ENCODE measurements around the gene SLC2A4RG.

The SLC2A4RG gene

GRCh38 chr20:63739130-63740069 lies at the start of gene SLC2A4RG:
SLC2A4RG (plus strand) TSS chr20:63739776; CDS start chr20:63739913, 137 bp downstream.
- peak; percentile 50 for DNase-seq (ENCODE audit: low read depth)

GRCh38 chr20:63690003-63690897 lies 49.3 kb upstream of the SLC2A4RG start:
- DNase-seq (ENCODE audit: low read depth), result no peak

GRCh38 chr20:63690898-63691710 lies 48.5 kb upstream of the SLC2A4RG start:
- DNase-seq (ENCODE audit: low read depth), result no peak

GRCh38 chr20:63691711-63692435 lies 47.7 kb upstream of the SLC2A4RG start:
- DNase-seq (ENCODE audit: low read depth), result no peak

GRCh38 chr20:63692436-63693082 lies 47.0 kb upstream of the SLC2A4RG start:
- DNase-seq (ENCODE audit: low read depth), result no peak

- no peak for DNase-seq (ENCODE audit: low read depth)
These were observed 46.4 kb upstream of the SLC2A4RG start for GRCh38 chr20:63693083-63693732.

GRCh38 chr20:63693733-63694583 lies 45.6 kb upstream of the SLC2A4RG start:
- DNase-seq (ENCODE audit: low read depth), result no peak

- no peak for DNase-seq (ENCODE audit: low read depth)
These were observed 44.8 kb upstream of the SLC2A4RG start for GRCh38 chr20:63694584-63695423.

- no peak for DNase-seq (ENCODE audit: low read depth)
These were observed 43.9 kb upstream of the SLC2A4RG start for GRCh38 chr20:63695424-63696305.

GRCh38 chr20:63696306-63696627 lies 43.3 kb upstream of the SLC2A4RG start:
- no peak for DNase-seq (ENCODE audit: low read depth)

- no peak for DNase-seq (ENCODE audit: low read depth)
These were observed 42.8 kb upstream of the SLC2A4RG start, which contains the start of gene TNFRSF6B for GRCh38 chr20:63696628-63697356. TNFRSF6B (plus strand) TSS chr20:63696652; CDS start chr20:63696768, 116 bp downstream.

- DNase-seq (ENCODE audit: low read depth), result no peak
These were observed 42.2 kb upstream of the SLC2A4RG start for GRCh38 chr20:63697357-63697867.

- DNase-seq (ENCODE audit: low read depth), result no peak
These were observed 41.6 kb upstream of the SLC2A4RG start for GRCh38 chr20:63697868-63698545.

GRCh38 chr20:63698739-63699465 lies 40.7 kb upstream of the SLC2A4RG start:
- no peak for DNase-seq (ENCODE audit: low read depth)

Measured in activated T-cell treated with anti-CD3 and anti-CD28 coated beads for 24 hours (primary cell).